ENCODE data around the gene PISD.

DNA sequence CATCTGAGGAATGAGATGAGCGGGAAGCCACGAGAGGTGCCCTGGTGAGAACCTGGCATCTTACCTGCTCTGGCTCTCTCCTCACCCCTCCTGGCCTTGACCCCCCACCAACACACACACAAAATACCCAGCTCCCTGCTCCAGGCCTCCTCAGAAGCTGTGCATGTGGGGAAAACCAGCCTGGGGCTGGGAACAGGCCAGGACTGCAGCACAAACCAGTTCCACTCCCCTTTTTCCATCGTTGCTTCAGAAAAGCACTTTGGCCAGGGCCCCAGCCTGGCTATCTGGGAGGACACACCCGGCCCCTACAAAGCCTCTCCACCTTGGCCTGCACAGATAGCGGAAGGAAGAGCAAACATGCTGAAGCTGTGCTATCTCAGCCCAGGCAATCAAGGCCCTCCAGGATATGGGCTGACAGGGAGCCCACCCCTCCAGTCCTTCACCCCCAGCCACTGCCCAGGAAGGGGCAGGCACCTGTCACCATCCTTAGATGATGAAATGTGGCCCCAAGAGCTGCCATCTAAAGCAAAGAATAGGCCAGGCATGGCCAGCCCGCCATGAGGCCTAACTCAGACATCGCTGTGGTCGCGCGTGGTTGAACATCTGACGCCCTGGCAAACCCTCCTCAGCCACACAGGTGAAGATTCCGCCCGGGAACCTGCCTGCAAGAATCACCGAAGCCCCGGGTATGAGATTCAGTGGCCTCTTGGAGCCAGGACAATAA lies 35.4 kb downstream of the PISD start:
- TF ChIP-seq POLR2A (IDR thresholded peaks at IDR 0.05; ENCODE audit: control extremely low read depth in 1 of 2, low read depth in 2 of 2, low read length in 2 of 2) (no peak), MAFK (IDR thresholded peaks at IDR 0.05; ENCODE audit: low read depth, low read length) (no peak), EZH2 (IDR thresholded peaks at IDR 0.05; ENCODE audit: low read depth, low read length, severe bottlenecking) (no peak), CBX5 (IDR thresholded peaks at IDR 0.05; ENCODE audit: low read depth, low read length) (no peak), RAD21 (IDR thresholded peaks at IDR 0.05 in 1 of 2, conservative IDR thresholded peaks at IDR 0.05 in 1 of 2; ENCODE audit: low read depth in 2 of 2, low read length in 2 of 2) (no peak), GABPA (IDR thresholded peaks at IDR 0.05; ENCODE audit: borderline replicate concordance, insufficient read depth, low read length) (no peak), TEAD4 (IDR thresholded peaks at IDR 0.05; ENCODE audit: low read depth, low read length) (no peak), ATF2 (IDR thresholded peaks at IDR 0.05; ENCODE audit: low read length) (no peak), TAF1 (IDR thresholded peaks at IDR 0.05; ENCODE audit: low read depth, low read length) (no peak), SUZ12 (IDR thresholded peaks at IDR 0.05; ENCODE audit: low read length) (no peak), ZNF274 (IDR thresholded peaks at IDR 0.05; ENCODE audit: borderline replicate concordance, extremely low read depth, low read length) (no peak), ATF3 (IDR thresholded peaks at IDR 0.05; ENCODE audit: insufficient read depth, low read depth, low read length) (no peak)
- TF ChIP-seq, protein P1, sequence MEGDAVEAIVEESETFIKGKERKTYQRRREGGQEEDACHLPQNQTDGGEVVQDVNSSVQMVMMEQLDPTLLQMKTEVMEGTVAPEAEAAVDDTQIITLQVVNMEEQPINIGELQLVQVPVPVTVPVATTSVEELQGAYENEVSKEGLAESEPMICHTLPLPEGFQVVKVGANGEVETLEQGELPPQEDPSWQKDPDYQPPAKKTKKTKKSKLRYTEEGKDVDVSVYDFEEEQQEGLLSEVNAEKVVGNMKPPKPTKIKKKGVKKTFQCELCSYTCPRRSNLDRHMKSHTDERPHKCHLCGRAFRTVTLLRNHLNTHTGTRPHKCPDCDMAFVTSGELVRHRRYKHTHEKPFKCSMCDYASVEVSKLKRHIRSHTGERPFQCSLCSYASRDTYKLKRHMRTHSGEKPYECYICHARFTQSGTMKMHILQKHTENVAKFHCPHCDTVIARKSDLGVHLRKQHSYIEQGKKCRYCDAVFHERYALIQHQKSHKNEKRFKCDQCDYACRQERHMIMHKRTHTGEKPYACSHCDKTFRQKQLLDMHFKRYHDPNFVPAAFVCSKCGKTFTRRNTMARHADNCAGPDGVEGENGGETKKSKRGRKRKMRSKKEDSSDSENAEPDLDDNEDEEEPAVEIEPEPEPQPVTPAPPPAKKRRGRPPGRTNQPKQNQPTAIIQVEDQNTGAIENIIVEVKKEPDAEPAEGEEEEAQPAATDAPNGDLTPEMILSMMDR (IDR thresholded peaks at IDR 0.05; ENCODE audit: control extremely low read depth in 1 of 3, insufficient read depth in 1 of 3, low read depth in 1 of 3, low read length in 3 of 3), result no peak

All from H1 (cell line).